ENCODE data around the gene VTN. TPM values are rescaled to one million over a fixed set of nuclear protein-coding genes. Genes with fewer than 3 reads are reported as not detected.
A peak's percentile ranks its signal among the peaks of the same experiment; 100 is the strongest.

Gene VTN
- total RNA-seq, 1 donor, result not detected

GRCh38 chr17:28396635-28397239 lies 26.6 kb upstream of the VTN start:
- no peak for DNase-seq (ENCODE audit: low read depth in 2 of 3, low spot score in 2 of 3)

GRCh38 chr17:28395968-28396367 lies 25.9 kb upstream of the VTN start:
- DNase-seq (ENCODE audit: low read depth in 2 of 3, low spot score in 2 of 3), result no peak

- DNase-seq (ENCODE audit: low read depth in 2 of 3, low spot score in 2 of 3), result no peak
These were observed 25.3 kb upstream of the VTN start for GRCh38 chr17:28395426-28395825.

- DNase-seq (ENCODE audit: low read depth in 2 of 3, low spot score in 2 of 3), result no peak
These were observed 24.4 kb upstream of the VTN start for GRCh38 chr17:28394337-28395116.

GRCh38 chr17:28392491-28392890 lies 22.4 kb upstream of the VTN start:
- DNase-seq (ENCODE audit: low read depth in 2 of 3, low spot score in 2 of 3), result no peak

GRCh38 chr17:28391401-28391800 lies 21.3 kb upstream of the VTN start:
- DNase-seq (ENCODE audit: low read depth in 2 of 3, low spot score in 2 of 3), result no peak

- DNase-seq (ENCODE audit: low read depth in 2 of 3, low spot score in 2 of 3), result no peak
These were observed 20.9 kb upstream of the VTN start for GRCh38 chr17:28390984-28391383.

GRCh38 chr17:28390563-28390962 lies 20.5 kb upstream of the VTN start:
- no peak for DNase-seq (ENCODE audit: low read depth in 2 of 3, low spot score in 2 of 3)

- DNase-seq (ENCODE audit: low read depth in 2 of 3, low spot score in 2 of 3), result no peak
These were observed 20.0 kb upstream of the VTN start for GRCh38 chr17:28390141-28390540.

- no peak for DNase-seq (ENCODE audit: low read depth in 2 of 3, low spot score in 2 of 3)
These were observed 18.0 kb upstream of the VTN start for GRCh38 chr17:28388106-28388505.

- no peak for DNase-seq (ENCODE audit: low read depth in 2 of 3, low spot score in 2 of 3)
These were observed 16.3 kb upstream of the VTN start for GRCh38 chr17:28386391-28386790.

GRCh38 chr17:28385406-28385805 lies 15.3 kb upstream of the VTN start:
- no peak for DNase-seq (ENCODE audit: low read depth in 2 of 3, low spot score in 2 of 3)

GRCh38 chr17:28385037-28385400 lies 14.9 kb upstream of the VTN start:
- no peak for DNase-seq (ENCODE audit: low read depth in 2 of 3, low spot score in 2 of 3)

- DNase-seq (ENCODE audit: low read depth in 2 of 3, low spot score in 2 of 3), result peak; percentile 39 to 76 (median 55)
These were observed 14.4 kb upstream of the VTN start for GRCh38 chr17:28384281-28385036.

- peak in 1 of 3 donors; percentile 53 for DNase-seq (ENCODE audit: low read depth in 2 of 3, low spot score in 2 of 3)
These were observed 11.2 kb upstream of the VTN start for GRCh38 chr17:28381141-28381825.

- peak in 2 of 3 donors; percentile 39 to 68 for DNase-seq (ENCODE audit: low read depth in 2 of 3, low spot score in 2 of 3)
These were observed 10.0 kb upstream of the VTN start for GRCh38 chr17:28379814-28380801.

GRCh38 chr17:28372945-28373274 lies 2.8 kb upstream of the VTN start:
- DNase-seq (ENCODE audit: low read depth in 2 of 3, low spot score in 2 of 3), result no peak

- DNase-seq (ENCODE audit: low read depth in 2 of 3, low spot score in 2 of 3), result no peak
These were observed 2.3 kb upstream of the VTN start for GRCh38 chr17:28372203-28372944.
